GM12878 (cell line): ENCODE measurements around the gene NCBP2.

Source experiments
- BHLHE40 ChIP-seq, 2 experiments: fragments of 450-650 bp in 1 of 2; IDR thresholded peaks; 2 replicates each; pipeline ENCODE4 v1.6.1; 2011 to 2017; ENCODE audit warnings: low read depth in 2 of 2, borderline replicate concordance in 1 of 2, improper control_type of control experiment in 1 of 2, low read length in 1 of 2, mild to moderate bottlenecking in 1 of 2
- CTCF ChIP-seq, 3 experiments: IDR thresholded peaks in 2 of 3; conservative IDR thresholded peaks in 1 of 3; 2 replicates each; pipeline ENCODE4 v1.5.1; 2011; ENCODE audit warnings: low read depth in 3 of 3, low read length in 3 of 3, mild to moderate bottlenecking in 3 of 3, control low read depth in 2 of 3, moderate library complexity in 2 of 3, inconsistent platforms in 1 of 3, mixed read lengths in 1 of 3; ENCODE audit not compliant: control insufficient read depth in 2 of 3, insufficient read depth in 1 of 3; ENCODE audit errors: extremely low read depth in 1 of 3
- RELB ChIP-seq: fragments of 450-650 bp; IDR thresholded peaks from 2 replicates; pipeline ENCODE4 v1.6.1; 2017; ENCODE audit warnings: low read depth, mild to moderate bottlenecking, moderate library complexity

- TF ChIP-seq RELB (no peak), CTCF (IDR thresholded peaks at IDR 0.05 in 2 of 3, conservative IDR thresholded peaks at IDR 0.05 in 1 of 3; ENCODE audit: control insufficient read depth in 2 of 3, extremely low read depth in 1 of 3, insufficient read depth in 1 of 3, low read depth in 3 of 3, low read length in 3 of 3) (no peak), BHLHE40 (IDR thresholded peaks at IDR 0.05; ENCODE audit: borderline replicate concordance in 1 of 2, low read depth in 2 of 2, low read length in 1 of 2) (no peak)
Measured at GRCh38 chr3:196987022-196987421, 44.7 kb upstream of the NCBP2 start.
